KMS-11 (cell line): ENCODE results near the gene RPRD1A.
"Not testable (repeated sequence)": the region's sequence is repeated elsewhere in the genome, so short reads cannot be mapped to it uniquely, and the experiment has no call there.

Source experiments
- H2AFZ ChIP-seq: fragments of 200-600 bp; sonication (generic); 2 replicates; pipeline ENCODE4 v1.6.1; 2016; ENCODE audit warnings: antibody characterized with exemption, mixed run types, low read depth
- H3K27ac ChIP-seq: fragments of 200-600 bp; sonication (generic); 2 replicates; pipeline ENCODE4 v1.6.1; 2016; ENCODE audit warnings: mild to moderate bottlenecking, mixed run types
- H3K27me3 ChIP-seq: fragments of 200-600 bp; sonication (generic); 2 replicates; pipeline ENCODE4 v1.6.1; 2017; ENCODE audit warnings: mild to moderate bottlenecking, low read depth, mixed run types, moderate library complexity; ENCODE audit not compliant: insufficient read depth
- H3K36me3 ChIP-seq: fragments of 200-600 bp; sonication (generic); 2 replicates; pipeline ENCODE4 v1.6.1; 2017; ENCODE audit warnings: mild to moderate bottlenecking, mixed run types; ENCODE audit not compliant: insufficient read depth
- H3K4me1 ChIP-seq: fragments of 200-600 bp; sonication (generic); 2 replicates; pipeline ENCODE4 v1.6.1; 2016; ENCODE audit warnings: mild to moderate bottlenecking, low read depth, mixed run types; ENCODE audit not compliant: poor library complexity, severe bottlenecking
- H3K4me2 ChIP-seq: fragments of 200-600 bp; sonication (generic); 2 replicates; pipeline ENCODE4 v1.7.0; 2016; ENCODE audit warnings: mild to moderate bottlenecking, mixed run types
- H3K4me3 ChIP-seq: fragments of 200-600 bp; sonication (generic); IDR thresholded peaks from 2 replicates; pipeline ENCODE4 v1.6.1; 2017; ENCODE audit warnings: low read depth, low read length, mixed read lengths; ENCODE audit not compliant: insufficient read depth
- H3K79me2 ChIP-seq: fragments of 200-600 bp; sonication (generic); 2 replicates; pipeline ENCODE4 v1.6.1; 2016; ENCODE audit warnings: low read depth, mixed run types; ENCODE audit not compliant: insufficient read depth
- H3K9ac ChIP-seq: fragments of 200-600 bp; sonication (generic); 2 replicates; pipeline ENCODE4 v1.6.1; 2016; ENCODE audit warnings: mild to moderate bottlenecking, mixed run types
- H4K20me1 ChIP-seq: fragments of 200-600 bp; sonication (generic); 2 replicates; pipeline ENCODE4 v1.6.1; 2016; ENCODE audit warnings: mild to moderate bottlenecking, mixed run types; ENCODE audit not compliant: insufficient read depth
- CTCF ChIP-seq: fragments of 200-600 bp; sonication (generic); conservative IDR thresholded peaks from 2 replicates; pipeline ENCODE4 v1.6.1; 2017; ENCODE audit warnings: low read depth, mild to moderate bottlenecking, antibody characterized with exemption, low read length, moderate library complexity, mixed read lengths

RPRD1A gene

GRCh38 chr18:36095936-36096519 lies 28.7 kb upstream of the RPRD1A start:
- Histone ChIP-seq H3K27ac (no peak overlapping the region), H4K20me1 (no peaks in the 10 kb centered on the region), H3K27me3 (no peaks in the 10 kb centered on the region), H2AFZ (no peak overlapping the region), H3K4me3 (no peak overlapping the region), H3K4me2 (no peak overlapping the region), H3K36me3 (no peaks in the 10 kb centered on the region), H3K4me1 (no peaks in the 10 kb centered on the region), H3K79me2 (no peaks in the 10 kb centered on the region), H3K9ac (no peak overlapping the region)
- TF ChIP-seq CTCF, result peak; percentile 82

- H3K4me1 ChIP-seq, result no peaks in the 10 kb centered on the region
- no peak overlapping the region for H3K4me3 ChIP-seq
- H3K27me3 ChIP-seq, result no peaks in the 10 kb centered on the region
- no peak overlapping the region for H3K27ac ChIP-seq
- no peaks in the 10 kb centered on the region for H3K36me3 ChIP-seq
- TF ChIP-seq CTCF, result no peak
- H2AFZ ChIP-seq, result no peak overlapping the region
- H3K4me2 ChIP-seq, result no peak overlapping the region
- H3K9ac ChIP-seq, result no peak overlapping the region
- H4K20me1 ChIP-seq, result no peaks in the 10 kb centered on the region
- H3K79me2 ChIP-seq, result no peaks in the 10 kb centered on the region
Observed at GRCh38 chr18:36094431-36094830, 27.1 kb upstream of the RPRD1A start.

GRCh38 chr18:36092116-36092515 lies 24.8 kb upstream of the RPRD1A start:
- H3K27ac ChIP-seq, H3K4me1 ChIP-seq, H3K79me2 ChIP-seq, H3K4me2 ChIP-seq, H3K9ac ChIP-seq, H4K20me1 ChIP-seq, H3K4me3 ChIP-seq, H3K27me3 ChIP-seq, H3K36me3 ChIP-seq, H2AFZ ChIP-seq: not testable (repeated sequence)

GRCh38 chr18:36089001-36089400 lies 21.6 kb upstream of the RPRD1A start:
- Histone ChIP-seq H3K79me2 (no peaks in the 10 kb centered on the region), H3K4me3 (no peak overlapping the region), H2AFZ (no peak overlapping the region), H3K4me2 (no peak overlapping the region), H3K4me1 (no peaks in the 10 kb centered on the region), H3K9ac (no peak overlapping the region), H3K36me3 (no peaks in the 10 kb centered on the region), H3K27me3 (no peaks in the 10 kb centered on the region), H3K27ac (no peak overlapping the region), H4K20me1 (no peaks in the 10 kb centered on the region)
- no peak for TF ChIP-seq CTCF

GRCh38 chr18:36088256-36088655 lies 20.9 kb upstream of the RPRD1A start:
- Histone ChIP-seq H3K9ac (no peak overlapping the region), H3K4me2 (no peak overlapping the region), H4K20me1 (no peaks in the 10 kb centered on the region), H3K36me3 (no peaks in the 10 kb centered on the region), H3K27ac (no peak overlapping the region), H3K4me1 (no peaks in the 10 kb centered on the region), H3K79me2 (no peaks in the 10 kb centered on the region), H2AFZ (no peak overlapping the region), H3K4me3 (no peak overlapping the region), H3K27me3 (no peaks in the 10 kb centered on the region)
- TF ChIP-seq CTCF, result no peak
